Gastrocnemius medialis (tissue), 4 donors: ENCODE measurements around the gene SPATA31E1.

Experiments
- POLR2A ChIP-seq, 2 donors: fragments of 450-650 bp; IDR thresholded peaks; one replicate each; pipeline ENCODE4 v1.6.1; 2017; ENCODE audit warnings: antibody characterized with exemption in 2 of 2, mild to moderate bottlenecking in 2 of 2, moderate library complexity in 2 of 2
- TF ChIP-seq, protein P1 (sequence below), 5 experiments: fragments of 450-650 bp in 3 of 5; fragments of 200-600 bp in 2 of 5; sonication (generic) in 2 of 5; IDR thresholded peaks in 4 of 5; conservative IDR thresholded peaks in 1 of 5; 1 replicate in 4 of 5; 2 replicates in 1 of 5; pipeline ENCODE4 v1.5.1; 2016 to 2019; ENCODE audit warnings: antibody characterized with exemption in 5 of 5, mild to moderate bottlenecking in 3 of 5, moderate library complexity in 3 of 5

DNA sequence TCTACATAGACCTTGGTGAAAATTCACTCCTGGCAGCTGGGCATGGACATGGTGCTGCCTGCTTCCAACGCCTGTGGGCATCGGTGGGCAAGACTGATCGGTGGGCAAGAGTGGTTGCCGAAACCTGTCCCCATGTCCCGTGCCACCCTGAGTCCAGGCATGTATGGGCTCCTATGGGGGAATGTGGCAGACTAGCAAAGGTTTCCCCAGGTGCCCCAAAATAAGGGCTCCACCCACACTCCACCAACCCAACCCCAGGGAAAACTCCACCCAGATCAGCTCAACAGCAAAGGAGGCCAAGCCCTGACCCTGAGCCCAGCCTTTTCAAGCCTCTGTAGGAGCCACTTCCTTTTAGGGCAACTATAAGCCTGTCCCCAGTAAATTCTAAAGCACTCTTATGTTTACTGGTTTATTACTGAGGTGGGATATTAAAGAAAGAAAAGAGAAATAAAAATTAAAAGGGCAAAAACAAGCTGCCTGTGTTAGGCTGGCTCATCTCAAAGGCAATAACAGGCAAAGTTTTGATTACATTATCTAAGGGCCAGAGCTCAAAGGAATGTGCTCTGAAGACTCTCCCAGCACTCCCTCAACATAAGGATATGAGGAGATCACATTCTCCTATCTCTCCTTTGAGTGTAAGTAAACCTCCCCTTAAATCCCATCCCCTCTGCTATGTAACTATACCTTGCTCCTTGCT is 8.9 kb upstream of the SPATA31E1 start:
- no peak for TF ChIP-seq POLR2A (IDR thresholded peaks at IDR 0.05)
- TF ChIP-seq, protein P1, sequence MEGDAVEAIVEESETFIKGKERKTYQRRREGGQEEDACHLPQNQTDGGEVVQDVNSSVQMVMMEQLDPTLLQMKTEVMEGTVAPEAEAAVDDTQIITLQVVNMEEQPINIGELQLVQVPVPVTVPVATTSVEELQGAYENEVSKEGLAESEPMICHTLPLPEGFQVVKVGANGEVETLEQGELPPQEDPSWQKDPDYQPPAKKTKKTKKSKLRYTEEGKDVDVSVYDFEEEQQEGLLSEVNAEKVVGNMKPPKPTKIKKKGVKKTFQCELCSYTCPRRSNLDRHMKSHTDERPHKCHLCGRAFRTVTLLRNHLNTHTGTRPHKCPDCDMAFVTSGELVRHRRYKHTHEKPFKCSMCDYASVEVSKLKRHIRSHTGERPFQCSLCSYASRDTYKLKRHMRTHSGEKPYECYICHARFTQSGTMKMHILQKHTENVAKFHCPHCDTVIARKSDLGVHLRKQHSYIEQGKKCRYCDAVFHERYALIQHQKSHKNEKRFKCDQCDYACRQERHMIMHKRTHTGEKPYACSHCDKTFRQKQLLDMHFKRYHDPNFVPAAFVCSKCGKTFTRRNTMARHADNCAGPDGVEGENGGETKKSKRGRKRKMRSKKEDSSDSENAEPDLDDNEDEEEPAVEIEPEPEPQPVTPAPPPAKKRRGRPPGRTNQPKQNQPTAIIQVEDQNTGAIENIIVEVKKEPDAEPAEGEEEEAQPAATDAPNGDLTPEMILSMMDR (IDR thresholded peaks at IDR 0.05 in 4 of 5, conservative IDR thresholded peaks at IDR 0.05 in 1 of 5): no peak
